GM18520 (cell line): ENCODE results near the gene BNIP5.

Experiments used
- ATAC-seq: cut with Tn5 transposase; IDR thresholded peaks from one replicate; pipeline ENCODE4 v1.9.1; 2021; ENCODE audit not compliant: unreplicated experiment

Gene BNIP5

DNA sequence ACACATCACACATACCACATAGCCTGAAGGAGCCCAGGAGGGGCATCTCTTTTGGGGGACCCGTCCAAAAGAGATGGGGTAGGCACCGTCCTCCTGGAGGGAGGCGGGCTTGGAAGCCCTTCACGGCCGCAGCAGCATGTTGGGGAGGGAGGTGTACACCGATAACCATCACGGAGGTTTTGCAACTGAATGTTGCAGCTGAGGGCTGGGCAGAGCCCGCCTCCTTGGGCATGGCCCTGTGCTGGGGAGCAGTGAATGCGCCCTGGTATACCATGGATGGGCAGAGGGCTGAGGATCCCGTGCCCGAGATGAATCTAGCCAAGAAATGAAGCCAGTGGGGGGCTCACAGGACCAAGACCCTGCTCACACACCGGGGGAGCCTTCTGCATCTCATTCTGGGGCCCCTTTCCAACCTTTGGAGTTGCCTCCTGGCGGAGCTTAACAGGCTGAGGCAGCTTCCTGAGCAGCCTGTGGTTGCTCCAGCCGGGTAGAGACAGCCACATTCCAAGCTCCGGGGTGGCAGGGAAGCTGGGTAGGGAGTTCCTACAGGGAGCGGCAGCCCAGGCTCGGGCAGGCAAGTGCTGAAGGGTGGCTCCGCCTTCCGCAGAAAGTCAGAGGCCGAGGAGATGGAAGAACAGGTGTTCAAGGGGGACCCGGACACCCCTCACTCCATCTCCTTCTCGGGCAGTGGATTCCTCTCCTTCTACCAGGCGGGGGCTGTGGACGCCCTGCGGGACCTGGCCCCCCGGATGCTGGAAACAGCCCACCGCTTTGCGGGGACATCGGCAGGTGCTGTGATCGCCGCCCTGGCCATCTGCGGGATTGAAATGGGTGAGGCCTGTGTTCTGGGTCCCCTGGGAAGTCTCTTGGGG lies 66.6 kb downstream of the BNIP5 start, which contains the start of gene PNPLA1:
PNPLA1 (plus strand) TSS at position 227 of the 872 bp plus-strand sequence; CDS start at position 627, 400 bp downstream.
- no peak for ATAC-seq

DNA sequence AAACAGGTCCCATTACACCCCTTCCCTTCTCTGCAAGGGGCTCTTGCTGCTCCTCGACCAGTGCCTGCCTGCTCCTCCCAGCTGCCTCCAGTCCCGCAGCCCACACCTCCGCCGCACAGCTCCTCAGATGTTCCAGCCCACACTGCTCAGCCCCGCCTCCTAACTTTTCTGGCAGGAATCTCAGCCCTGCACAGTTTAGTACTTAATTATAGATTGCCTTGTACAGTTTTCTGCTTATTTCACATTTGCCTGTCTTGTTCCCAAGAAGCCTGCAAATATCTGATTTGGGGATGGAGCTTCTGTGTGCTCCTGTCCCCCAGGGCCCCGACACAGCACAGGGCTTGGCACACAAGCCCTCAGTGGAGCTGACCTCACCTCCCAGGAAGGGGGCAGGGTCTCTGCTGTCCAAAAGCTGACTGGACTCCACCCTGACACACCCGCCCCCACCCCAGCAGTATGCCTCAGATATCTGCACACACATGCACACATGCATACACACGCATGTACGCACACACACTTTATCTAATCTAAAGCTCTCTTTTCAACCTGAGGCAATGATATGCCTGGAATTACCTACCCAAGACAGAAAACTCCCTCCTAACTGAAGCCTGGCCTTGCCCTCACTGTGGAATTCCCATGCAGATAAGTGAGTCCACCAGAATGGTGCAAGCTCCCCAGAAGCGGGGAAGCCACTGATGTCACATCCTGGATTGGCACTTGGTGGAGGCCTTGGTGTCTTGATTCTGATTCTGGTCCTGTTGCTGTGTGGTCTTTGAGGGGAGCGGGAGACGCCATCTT lies 68.0 kb downstream of the BNIP5 start:
- ATAC-seq, result no peak

- no peak for ATAC-seq
Measured at GRCh38 chr6:36267731-36268477, 68.8 kb downstream of the BNIP5 start.

DNA sequence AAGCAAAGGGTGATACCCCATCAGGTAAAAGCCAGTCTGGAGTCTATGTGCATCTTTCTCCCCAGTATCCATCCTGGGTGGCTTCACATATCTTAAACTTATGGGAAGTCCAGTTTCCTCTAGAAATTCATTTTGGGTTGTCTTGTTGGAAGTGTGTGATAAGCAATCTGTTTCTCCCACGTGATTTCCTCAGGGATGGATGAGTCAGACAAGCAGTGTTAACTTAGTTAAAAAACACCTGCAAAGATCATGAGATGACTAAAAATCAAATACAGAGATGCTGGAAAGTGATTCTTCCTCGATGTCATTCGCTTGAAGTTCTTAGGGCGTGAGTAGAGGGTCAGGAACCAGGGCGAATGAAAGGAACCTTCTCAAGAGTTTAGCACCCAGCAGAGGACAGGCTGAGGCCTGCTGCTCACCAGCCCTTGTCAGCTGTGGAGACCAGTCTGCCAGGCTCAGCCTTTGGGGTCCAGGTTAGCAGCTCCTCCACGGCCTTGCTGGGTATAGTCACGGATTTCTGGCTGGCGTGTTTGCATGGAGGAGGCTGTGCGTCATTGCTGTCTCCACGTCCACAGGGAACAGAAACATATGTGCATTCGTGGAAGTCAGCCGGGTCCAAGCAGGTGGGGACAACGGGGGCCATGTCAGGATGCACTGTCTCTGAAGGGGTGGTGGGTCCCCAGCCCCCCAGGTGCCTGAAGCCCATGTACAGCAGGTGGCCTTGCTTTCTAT lies 69.6 kb downstream of the BNIP5 start:
- ATAC-seq, result no peak
